OCI-LY3 (cell line): ENCODE results near the gene MRPL55.

ENCODE experiments used
- EZH2phosphoT487 ChIP-seq: fragments of 200-600 bp; shearing (Covaris generic); IDR thresholded peaks from 2 replicates; pipeline ENCODE4 v1.6.1; 2018; ENCODE audit warnings: antibody characterized with exemption, mixed run types, low read depth
- TF ChIP-seq, protein P1 (sequence below): fragments of 200-600, 300-600 bp; sonication (generic); IDR thresholded peaks from 2 replicates; pipeline ENCODE4 v1.5.1; 2014; ENCODE audit warnings: antibody characterized with exemption, low read length, low read depth

- TF ChIP-seq, protein P1, sequence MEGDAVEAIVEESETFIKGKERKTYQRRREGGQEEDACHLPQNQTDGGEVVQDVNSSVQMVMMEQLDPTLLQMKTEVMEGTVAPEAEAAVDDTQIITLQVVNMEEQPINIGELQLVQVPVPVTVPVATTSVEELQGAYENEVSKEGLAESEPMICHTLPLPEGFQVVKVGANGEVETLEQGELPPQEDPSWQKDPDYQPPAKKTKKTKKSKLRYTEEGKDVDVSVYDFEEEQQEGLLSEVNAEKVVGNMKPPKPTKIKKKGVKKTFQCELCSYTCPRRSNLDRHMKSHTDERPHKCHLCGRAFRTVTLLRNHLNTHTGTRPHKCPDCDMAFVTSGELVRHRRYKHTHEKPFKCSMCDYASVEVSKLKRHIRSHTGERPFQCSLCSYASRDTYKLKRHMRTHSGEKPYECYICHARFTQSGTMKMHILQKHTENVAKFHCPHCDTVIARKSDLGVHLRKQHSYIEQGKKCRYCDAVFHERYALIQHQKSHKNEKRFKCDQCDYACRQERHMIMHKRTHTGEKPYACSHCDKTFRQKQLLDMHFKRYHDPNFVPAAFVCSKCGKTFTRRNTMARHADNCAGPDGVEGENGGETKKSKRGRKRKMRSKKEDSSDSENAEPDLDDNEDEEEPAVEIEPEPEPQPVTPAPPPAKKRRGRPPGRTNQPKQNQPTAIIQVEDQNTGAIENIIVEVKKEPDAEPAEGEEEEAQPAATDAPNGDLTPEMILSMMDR = no peak
- no peak for TF ChIP-seq EZH2phosphoT487
Measured at GRCh38 chr1:228074954-228075730, 34.0 kb downstream of the MRPL55 start.
